Activated T-cell treated with anti-CD3 and anti-CD28 coated beads, Interleukin-2, amount 50 U/mL, for 1 hour (primary cell): Measurements from ENCODE around the gene CORO2A.

Experiments
- DNase-seq: peaks from one replicate; pipeline ENCODE4 v3.0.0-alpha.2; 2020

Gene CORO2A

GRCh38 chr9:98192503-98193335 lies at the start of gene CORO2A:
Gene CORO2A, minus strand, starts transcription at chr9:98192637. Its CDS starts 34,977 bp downstream, at chr9:98157660.
- DNase-seq: peak; percentile 75

- no peak for DNase-seq
Observed at GRCh38 chr9:98241357-98242300, 49.2 kb upstream of the CORO2A start.

GRCh38 chr9:98240475-98240874 lies 48.0 kb upstream of the CORO2A start:
- DNase-seq: no peak

- no peak for DNase-seq
Observed at GRCh38 chr9:98236901-98237487, 44.6 kb upstream of the CORO2A start.

- DNase-seq: no peak
Observed at GRCh38 chr9:98235126-98235525, 42.7 kb upstream of the CORO2A start.

GRCh38 chr9:98234245-98234825 lies 41.9 kb upstream of the CORO2A start:
- no peak for DNase-seq

GRCh38 chr9:98232926-98233325 lies 40.5 kb upstream of the CORO2A start:
- no peak for DNase-seq

- no peak for DNase-seq
Observed at GRCh38 chr9:98231770-98232478, 39.5 kb upstream of the CORO2A start.

- DNase-seq: no peak
Observed at GRCh38 chr9:98230789-98231188, 38.4 kb upstream of the CORO2A start.

GRCh38 chr9:98230304-98230703 lies 37.9 kb upstream of the CORO2A start:
- no peak for DNase-seq

GRCh38 chr9:98229620-98230019 lies 37.2 kb upstream of the CORO2A start:
- no peak for DNase-seq

GRCh38 chr9:98229090-98229395 lies 36.6 kb upstream of the CORO2A start:
- no peak for DNase-seq

GRCh38 chr9:98228392-98229089 lies 36.1 kb upstream of the CORO2A start:
- no peak for DNase-seq

GRCh38 chr9:98227883-98228282 lies 35.4 kb upstream of the CORO2A start:
- no peak for DNase-seq

GRCh38 chr9:98226957-98227356 lies 34.5 kb upstream of the CORO2A start:
- no peak for DNase-seq

- DNase-seq: no peak
Observed at GRCh38 chr9:98226516-98226915, 34.1 kb upstream of the CORO2A start.

- no peak for DNase-seq
Observed at GRCh38 chr9:98225015-98225442, 32.6 kb upstream of the CORO2A start.

GRCh38 chr9:98222885-98223691 lies 30.7 kb upstream of the CORO2A start:
- no peak for DNase-seq

- no peak for DNase-seq
Observed at GRCh38 chr9:98220911-98221310, 28.5 kb upstream of the CORO2A start.

GRCh38 chr9:98219794-98220370 lies 27.4 kb upstream of the CORO2A start:
- no peak for DNase-seq

- no peak for DNase-seq
Observed at GRCh38 chr9:98219364-98219716, 26.9 kb upstream of the CORO2A start.
